ENCODE measurements around the gene GAB2. TPM values are rescaled to one million over a fixed set of nuclear protein-coding genes. Genes with fewer than 3 reads are reported as not detected.

GAB2 gene
- total and polyA plus RNA-seq, 10 of the 15 experiments (the other 5 are each of a cell fraction or from before 2014, with no cell fraction given) = 0.69 to 12.6 (median 3.8) TPM

- no peaks in the 10 kb centered on the region for H3K27me3 ChIP-seq (replicated peaks in 1 of 2; ENCODE audit: control insufficient read depth in 2 of 2, insufficient read depth in 2 of 2, low read length in 1 of 2)
- intact Hi-C loops (cut with micrococcal nuclease; ENCODE audit: unreplicated experiment) = loop anchor here (5.0 to 10.0 kb wide), 2 partner anchors 290 to 353 kb away; partner anchors contain the start of genes ALG8 and NDUFC2
- peaks cover 57% of the 10 kb centered on the region for H3K4me1 ChIP-seq (ENCODE audit: control insufficient read depth, insufficient read depth, low read length)
- H3K36me3 ChIP-seq (ENCODE audit: control insufficient read depth in 2 of 2, insufficient read depth in 2 of 2, low read length in 1 of 2) = no peaks in the 10 kb centered on the region
- BruUV-seq (replicated peaks) = no TSS peak
- FAIRE-seq = peak; percentile 13
- ATAC-seq = peak; percentile 84
- peak overlapping the region; percentile 54 for H3K27ac ChIP-seq (ENCODE audit: control insufficient read depth, insufficient read depth)
- ChIA-PET SMC1A (ENCODE audit: uncharacterized antibody, unreplicated experiment) (interaction anchor here (0.7 to 6.2 kb wide), 13 partner anchors 9 to 139 kb away, joined by 3 to 87 read pairs (median 5); partner anchors contain the start of gene GAB2), CTCF (interaction anchor here (0.5 to 6.6 kb wide), 10 partner anchors 9 to 1693 kb away, joined by 3 to 102 read pairs (median 4); partner anchors contain the start of gene GAB2), RAD21 (ENCODE audit: unreplicated experiment) (interaction anchor here (0.8 to 6.0 kb wide), 12 partner anchors 8 to 204 kb away, joined by 3 to 55 read pairs (median 4); partner anchors contain the start of gene GAB2), POLR2A (interaction anchor here (1.0 to 3.3 kb wide), 6 partner anchors 9 to 137 kb away, joined by 3 to 12 read pairs (median 3); partner anchors contain the start of gene GAB2)
- no peak overlapping the region for H3K9ac ChIP-seq (ENCODE audit: control insufficient read depth, insufficient read depth, low read length)
- peak overlapping the region; percentile 46 for H3K4me3 ChIP-seq
- no peaks in the 10 kb centered on the region; the same call in 2 of the 3 replicates for H3K9me3 ChIP-seq (replicated peaks; ENCODE audit: control insufficient read depth, insufficient read depth, low read length)
- H4K20me1 ChIP-seq (ENCODE audit: control insufficient read depth, insufficient read depth) = no peaks in the 10 kb centered on the region
- under 1% methylated on average over 11 of the region's 11 CpGs for WGBS (ENCODE audit: insufficient coverage, insufficient replicate concordance, low lambda C conversion rate, missing lambda C conversion rate)
- no peak for DNase-seq (ENCODE audit: low read depth, low spot score)
- peak overlapping the region; percentile 90 for H3K4me2 ChIP-seq (ENCODE audit: control insufficient read depth, insufficient read depth)
- H3K79me2 ChIP-seq (ENCODE audit: control insufficient read depth, insufficient read depth, low read length) = no peaks in the 10 kb centered on the region
- in situ Hi-C loops (cut with MboI) = no loop called here
- peak overlapping the region; percentile 45 for H2AFZ ChIP-seq (ENCODE audit: control insufficient read depth, low read depth, low read length)
- TF ChIP-seq HDAC6 (IDR thresholded peaks at IDR 0.05; ENCODE audit: unreplicated experiment) (no peak), ATF3 (IDR thresholded peaks at IDR 0.05; ENCODE audit: borderline replicate concordance, extremely low read depth, low read depth, low read length) (no peak), BCLAF1 (IDR thresholded peaks at IDR 0.05) (no peak), SMARCA5 (IDR thresholded peaks at IDR 0.05) (no peak), RAD21 (IDR thresholded peaks at IDR 0.05; ENCODE audit: insufficient read depth, low read depth, low read length) (no peak), BCL3 (IDR thresholded peaks at IDR 0.05; ENCODE audit: borderline replicate concordance, insufficient read depth, low read depth, low read length, poor library complexity, severe bottlenecking) (no peak), YBX1 (IDR thresholded peaks at IDR 0.05) (no peak), NR2F1 (conservative IDR thresholded peaks at IDR 0.05) (no peak), E2F4 (IDR thresholded peaks at IDR 0.05; ENCODE audit: low read depth, low read length) (no peak), PML (IDR thresholded peaks at IDR 0.05; ENCODE audit: low read length) (peak; percentile 33; the same call in 1 of the 2 replicates), NFYB (IDR thresholded peaks at IDR 0.05; ENCODE audit: insufficient read depth, low read depth, low read length) (no peak), BHLHE40 (IDR thresholded peaks at IDR 0.05; ENCODE audit: borderline replicate concordance in 1 of 2, low read depth in 2 of 2, low read length in 1 of 2) (no peak), ETV6 (conservative IDR thresholded peaks at IDR 0.05 in 1 of 2, IDR thresholded peaks at IDR 0.05 in 1 of 2; ENCODE audit: borderline replicate concordance in 1 of 2, low read depth in 1 of 2) (0 out of 4 replicates have a peak, but pooled peaks of 1 of the 2 experiments have one; percentile 45), RCOR1 (conservative IDR thresholded peaks at IDR 0.05; ENCODE audit: low read depth, low read length) (no peak), CEBPB (IDR thresholded peaks at IDR 0.05; ENCODE audit: borderline replicate concordance in 1 of 2, low read depth in 2 of 2, low read length in 2 of 2) (no peak), NFYA (IDR thresholded peaks at IDR 0.05; ENCODE audit: borderline replicate concordance, low read depth, low read length) (no peak)
These were observed 10.1 kb upstream of the GAB2 start for GRCh38 chr11:78427615-78428265.
